Mesenchymal stem cell (in vitro differentiated cells and primary cell): ENCODE results near the gene RGSL1.

ENCODE experiments used
- DNase-seq: peaks from one replicate; pipeline ENCODE4 v3.0.0-alpha.2; 2013
- H2AFZ ChIP-seq: one replicate; pipeline ENCODE4 v1.6.1; 2013; ENCODE audit warnings: low read depth, mild to moderate bottlenecking, control low read depth, inconsistent platforms, low read length, moderate library complexity
- H2AK5ac ChIP-seq: 2 replicates; pipeline ENCODE4 v1.6.1; 2013; ENCODE audit warnings: low read length, moderate library complexity, mild to moderate bottlenecking, inconsistent platforms; ENCODE audit not compliant: severe bottlenecking
- H2BK120ac ChIP-seq: one replicate; pipeline ENCODE4 v1.6.1; 2013; ENCODE audit warnings: low read depth, mild to moderate bottlenecking, inconsistent platforms, low read length, moderate library complexity
- H2BK12ac ChIP-seq, 2 experiments: one replicate each; pipeline ENCODE4 v1.6.1; 2013; ENCODE audit warnings: inconsistent platforms in 2 of 2, low read length in 2 of 2, mild to moderate bottlenecking in 2 of 2, moderate library complexity in 2 of 2, control low read depth in 1 of 2
- H2BK15ac ChIP-seq: one replicate; pipeline ENCODE4 v1.6.1; 2013; ENCODE audit warnings: mild to moderate bottlenecking, low read depth, inconsistent platforms; ENCODE audit not compliant: poor library complexity, severe bottlenecking
- H2BK5ac ChIP-seq: 2 replicates; pipeline ENCODE4 v1.6.1; 2013; ENCODE audit warnings: low read depth, mild to moderate bottlenecking, low read length, control low read depth, inconsistent platforms; ENCODE audit not compliant: poor library complexity, severe bottlenecking
- H3K14ac ChIP-seq, 2 experiments: one replicate each; pipeline ENCODE4 v1.6.1; 2013; ENCODE audit warnings: inconsistent platforms in 2 of 2, low read length in 2 of 2, control low read depth in 1 of 2, mild to moderate bottlenecking in 1 of 2, moderate library complexity in 1 of 2
- H3K18ac ChIP-seq, 2 experiments: one replicate each; pipeline ENCODE4 v1.6.1; 2013; ENCODE audit warnings: inconsistent platforms in 2 of 2, low read length in 2 of 2, control low read depth in 1 of 2, low read depth in 1 of 2, mild to moderate bottlenecking in 1 of 2
- H3K23ac ChIP-seq, 2 experiments: one replicate each; pipeline ENCODE4 v1.6.1; 2013; ENCODE audit warnings: inconsistent platforms in 2 of 2, low read length in 2 of 2, mild to moderate bottlenecking in 2 of 2, moderate library complexity in 2 of 2, control low read depth in 1 of 2
- H3K27ac ChIP-seq: 2 replicates; pipeline ENCODE4 v1.5.1; 2013; ENCODE audit warnings: mild to moderate bottlenecking, moderate library complexity, low read length, control low read depth, inconsistent platforms; ENCODE audit not compliant: poor library complexity, severe bottlenecking
- H3K27me3 ChIP-seq, 2 experiments: 2 replicates each; pipeline versions ENCODE4 v1.6.1 to v1.7.0; 2013; ENCODE audit warnings: low read length in 2 of 2, mild to moderate bottlenecking in 2 of 2, moderate library complexity in 2 of 2, control low read depth in 1 of 2, inconsistent platforms in 1 of 2; ENCODE audit not compliant: control insufficient read depth in 1 of 2, insufficient read depth in 1 of 2
- H3K36me3 ChIP-seq, 2 experiments: 2 replicates each; pipeline versions ENCODE4 v1.6.1 to v1.7.0; 2013; ENCODE audit warnings: low read length in 2 of 2, control low read depth in 1 of 2, inconsistent platforms in 1 of 2, low read depth in 1 of 2, mild to moderate bottlenecking in 1 of 2; ENCODE audit not compliant: insufficient read depth in 2 of 2, control insufficient read depth in 1 of 2
- H3K4ac ChIP-seq, 2 experiments: one replicate each; pipeline ENCODE4 v1.6.1; 2013; ENCODE audit warnings: inconsistent platforms in 2 of 2, low read length in 2 of 2, mild to moderate bottlenecking in 2 of 2, moderate library complexity in 2 of 2, control low read depth in 1 of 2, low read depth in 1 of 2
- H3K4me1 ChIP-seq: 2 replicates; pipeline ENCODE4 v1.6.1; 2013; ENCODE audit warnings: low read depth, low read length, control low read depth; ENCODE audit not compliant: control insufficient read depth, insufficient read depth
- H3K4me2 ChIP-seq: 2 replicates; pipeline ENCODE4 v1.6.1; 2013; ENCODE audit warnings: low read length, mild to moderate bottlenecking, inconsistent platforms; ENCODE audit not compliant: poor library complexity, severe bottlenecking
- H3K4me3 ChIP-seq, 2 experiments: 2 replicates each; pipeline versions ENCODE4 v1.5.1 to v1.7.0; 2013; ENCODE audit warnings: low read length in 2 of 2, mild to moderate bottlenecking in 2 of 2, control low read depth in 1 of 2, low read depth in 1 of 2; ENCODE audit not compliant: insufficient read depth in 1 of 2
- H3K79me1 ChIP-seq: replicated peaks from 2 replicates; pipeline ENCODE4 v1.6.1; 2013; ENCODE audit warnings: mild to moderate bottlenecking, control low read depth, low read length, inconsistent platforms; ENCODE audit not compliant: poor library complexity, severe bottlenecking
- H3K9ac ChIP-seq: 2 replicates; pipeline ENCODE4 v1.7.0; 2013; ENCODE audit warnings: mild to moderate bottlenecking, low read length, moderate library complexity
- H3K9me3 ChIP-seq: 2 replicates; pipeline ENCODE4 v1.7.0; 2013; ENCODE audit warnings: mild to moderate bottlenecking, low read length; ENCODE audit not compliant: control insufficient read depth
- H4K8ac ChIP-seq: one replicate; pipeline ENCODE4 v1.6.1; 2013; ENCODE audit warnings: inconsistent platforms, mild to moderate bottlenecking, low read length, moderate library complexity
- H4K91ac ChIP-seq: one replicate; pipeline ENCODE4 v1.6.1; 2013; ENCODE audit warnings: mild to moderate bottlenecking, low read length, inconsistent platforms
- WGBS: methylation state at CpG from one replicate; pipeline ENCODE4 v1.1.7; 2013; ENCODE audit warnings: mixed read lengths; 5-methylcytosine and 5-hydroxymethylcytosine counted together

The RGSL1 gene

DNA sequence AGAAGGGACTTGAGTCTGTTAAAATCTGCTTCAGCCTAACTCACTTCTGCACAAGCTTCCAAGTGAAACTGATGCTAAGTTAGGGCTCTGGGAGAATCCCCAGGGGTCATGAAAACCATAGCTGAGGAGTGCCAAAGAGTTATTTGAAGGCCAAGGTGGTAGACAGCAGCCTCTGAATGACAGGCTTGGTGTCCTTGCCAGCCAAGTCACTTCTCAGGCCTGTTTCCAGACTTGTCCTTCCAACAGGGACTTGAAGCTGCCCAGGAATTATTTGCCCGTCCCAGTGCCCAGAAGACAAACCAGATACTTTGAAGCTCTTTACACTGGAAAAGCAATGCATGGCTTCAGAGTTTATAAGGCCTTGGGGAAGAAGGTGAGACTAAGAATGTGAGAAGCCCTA is 105.5 kb downstream of the RGSL1 start:
- Histone ChIP-seq H3K4me2 (no peak overlapping the region), H3K23ac (no peak overlapping the region), H2BK5ac (no peak overlapping the region), H2BK12ac (no peak overlapping the region), H3K18ac (no peak overlapping the region), H3K79me1 (no peaks in the 10 kb centered on the region), H3K4me1 (no peaks in the 10 kb centered on the region), H3K27ac (no peak overlapping the region), H3K9ac (no peak overlapping the region), H2AK5ac (no peak overlapping the region), H4K8ac (no peak overlapping the region), H3K9me3 (peaks cover 8% of the 10 kb centered on the region), H3K4ac (no peak overlapping the region), H2AFZ (no peak overlapping the region), H3K27me3 (no peaks in the 10 kb centered on the region), H3K4me3 (no peak overlapping the region), H2BK15ac (no peak overlapping the region), H4K91ac (no peak overlapping the region), H2BK120ac (no peak overlapping the region), H3K36me3 (no peaks in the 10 kb centered on the region), H3K14ac (no peak overlapping the region)
- 75% methylated on average over 1 of the region's 1 CpG for WGBS
- DNase-seq: no peak

DNA sequence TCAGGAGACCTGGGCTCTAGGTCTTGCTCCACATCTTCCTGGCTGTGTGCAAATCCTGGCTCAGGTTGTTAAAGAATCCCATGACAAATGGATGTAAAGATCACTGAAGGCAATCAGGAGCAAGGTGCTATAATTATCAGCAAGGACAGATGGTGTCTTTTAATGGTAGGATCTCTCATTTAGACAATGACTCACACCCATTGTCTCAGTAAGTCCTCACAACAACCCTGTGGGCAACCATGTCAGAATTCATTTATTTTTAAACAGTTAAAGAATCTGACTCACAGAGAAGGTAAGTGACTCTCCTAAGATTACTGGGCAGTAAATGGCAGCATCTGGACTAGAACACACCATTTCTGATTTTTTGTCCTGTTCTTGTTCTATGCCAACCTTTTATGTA is 106.3 kb downstream of the RGSL1 start:
- H2BK15ac ChIP-seq: no peak overlapping the region
- H3K4me2 ChIP-seq: no peak overlapping the region
- H3K9me3 ChIP-seq: peaks cover 8% of the 10 kb centered on the region
- H2AFZ ChIP-seq: no peak overlapping the region
- no peak overlapping the region for H2BK5ac ChIP-seq
- H3K4me3 ChIP-seq: no peak overlapping the region
- H2BK120ac ChIP-seq: no peak overlapping the region
- no peak overlapping the region for H3K27ac ChIP-seq
- H3K4ac ChIP-seq: no peak overlapping the region
- H3K9ac ChIP-seq: no peak overlapping the region
- H3K79me1 ChIP-seq: no peaks in the 10 kb centered on the region
- no peaks in the 10 kb centered on the region for H3K27me3 ChIP-seq
- no peak for DNase-seq
- H2BK12ac ChIP-seq: no peak overlapping the region
- no peaks in the 10 kb centered on the region for H3K4me1 ChIP-seq
- H3K18ac ChIP-seq: no peak overlapping the region
- no peak overlapping the region for H2AK5ac ChIP-seq
- H4K91ac ChIP-seq: no peak overlapping the region
- no peak overlapping the region for H3K23ac ChIP-seq
- no peaks in the 10 kb centered on the region for H3K36me3 ChIP-seq
- H3K14ac ChIP-seq: no peak overlapping the region
- H4K8ac ChIP-seq: no peak overlapping the region

DNA sequence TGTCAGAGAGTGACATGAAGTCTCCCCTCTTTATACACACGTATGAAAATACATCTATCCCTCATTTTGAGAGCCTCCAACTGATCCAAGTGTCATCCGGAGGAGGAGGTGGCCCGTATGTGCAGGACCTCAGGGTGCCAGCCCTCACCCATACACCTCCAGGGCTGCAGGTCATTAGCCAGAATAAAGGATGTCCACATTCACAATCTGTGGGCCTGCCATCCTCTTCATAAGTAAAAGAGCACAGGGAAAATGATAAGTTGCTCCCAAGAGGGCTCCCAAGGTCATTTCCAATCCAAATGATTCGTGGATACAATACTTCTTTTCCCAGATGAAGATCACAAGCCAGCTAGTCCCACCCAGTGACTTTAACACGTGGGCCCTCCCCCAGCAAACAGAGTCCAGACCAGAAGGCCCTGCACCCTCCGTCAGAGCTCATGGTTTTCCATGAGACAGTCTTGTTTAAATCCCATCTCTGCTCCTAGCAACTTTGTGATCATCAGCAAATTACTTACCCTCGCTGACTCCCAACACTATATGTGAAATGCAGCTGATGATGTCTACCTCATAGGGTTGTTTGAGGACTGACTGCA is 110.5 kb downstream of the RGSL1 start:
- no peak overlapping the region for H3K18ac ChIP-seq
- no peak overlapping the region for H2AK5ac ChIP-seq
- no peaks in the 10 kb centered on the region for H3K27me3 ChIP-seq
- H3K9me3 ChIP-seq: no peaks in the 10 kb centered on the region
- H2BK5ac ChIP-seq: no peak overlapping the region
- H2BK120ac ChIP-seq: no peak overlapping the region
- no peak overlapping the region for H3K4ac ChIP-seq
- H3K79me1 ChIP-seq: no peaks in the 10 kb centered on the region
- no peak overlapping the region for H3K23ac ChIP-seq
- H3K36me3 ChIP-seq: no peaks in the 10 kb centered on the region
- no peak overlapping the region for H3K27ac ChIP-seq
- H3K4me2 ChIP-seq: no peak overlapping the region
- H3K9ac ChIP-seq: no peak overlapping the region
- H3K4me3 ChIP-seq: no peak overlapping the region
- no peak overlapping the region for H2BK15ac ChIP-seq
- H4K8ac ChIP-seq: no peak overlapping the region
- no peak overlapping the region for H3K14ac ChIP-seq
- no peaks in the 10 kb centered on the region for H3K4me1 ChIP-seq
- H2AFZ ChIP-seq: no peak overlapping the region
- H4K91ac ChIP-seq: no peak overlapping the region
- 68% methylated on average over 7 of the region's 7 CpGs for WGBS
- H2BK12ac ChIP-seq: no peak overlapping the region
- DNase-seq: no peak

DNA sequence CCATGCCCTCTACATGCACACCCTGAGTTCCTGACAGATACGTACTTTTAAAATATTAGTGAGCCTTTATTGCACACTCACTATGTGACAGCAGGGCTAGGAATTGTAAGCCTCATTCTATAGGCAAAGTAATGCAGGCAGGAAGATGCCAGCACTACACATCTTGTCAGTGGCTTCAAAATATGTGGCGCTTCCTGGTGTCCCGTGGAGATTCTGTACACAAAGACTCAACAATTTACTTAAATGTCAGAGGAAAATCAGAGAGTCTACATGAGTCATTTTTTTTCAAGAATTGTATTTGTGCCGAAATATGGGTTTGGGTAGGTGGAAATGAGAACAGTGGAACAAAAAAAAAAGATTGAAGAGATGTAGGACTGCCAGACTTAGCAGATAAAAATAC is 111.5 kb downstream of the RGSL1 start:
- Histone ChIP-seq H4K91ac (no peak overlapping the region), H4K8ac (no peak overlapping the region), H3K4me3 (no peak overlapping the region), H2BK120ac (no peak overlapping the region), H3K18ac (no peak overlapping the region), H3K79me1 (no peaks in the 10 kb centered on the region), H2AFZ (no peak overlapping the region), H2BK5ac (no peak overlapping the region), H3K14ac (no peak overlapping the region), H3K4me2 (no peak overlapping the region), H2AK5ac (no peak overlapping the region), H3K36me3 (no peaks in the 10 kb centered on the region), H3K4ac (no peak overlapping the region), H3K9me3 (no peaks in the 10 kb centered on the region), H3K9ac (no peak overlapping the region), H3K27ac (no peak overlapping the region), H3K27me3 (no peaks in the 10 kb centered on the region), H3K4me1 (no peaks in the 10 kb centered on the region), H2BK15ac (no peak overlapping the region), H2BK12ac (no peak overlapping the region), H3K23ac (no peak overlapping the region)
- WGBS: 75% methylated on average over 4 of the region's 4 CpGs
- no peak for DNase-seq
